Panc1 (cell line): ENCODE data around the gene PHKG2.

ENCODE experiments used
- POLR2AphosphoS5 ChIP-seq: IDR thresholded peaks from 2 replicates; pipeline ENCODE4 v1.6.1; 2012; ENCODE audit warnings: mild to moderate bottlenecking, low read depth, low read length, moderate library complexity
- TCF7L2 ChIP-seq: IDR thresholded peaks from 2 replicates; pipeline ENCODE4 v1.6.1; 2011; ENCODE audit warnings: mild to moderate bottlenecking, low read depth, low read length, inconsistent platforms
- TF ChIP-seq, protein P1 (sequence below): fragments of 450-650 bp; IDR thresholded peaks from 2 replicates; pipeline ENCODE4 v1.5.1; 2017; ENCODE audit warnings: mild to moderate bottlenecking
- TF ChIP-seq, protein P2 (sequence below), 2 experiments: IDR thresholded peaks; 2 replicates each; pipeline ENCODE4 v1.6.1; 2011 to 2012; ENCODE audit warnings: low read depth in 2 of 2, control low read depth in 1 of 2, low read length in 1 of 2, mild to moderate bottlenecking in 1 of 2, moderate library complexity in 1 of 2; ENCODE audit not compliant: insufficient read depth in 1 of 2

DNA sequence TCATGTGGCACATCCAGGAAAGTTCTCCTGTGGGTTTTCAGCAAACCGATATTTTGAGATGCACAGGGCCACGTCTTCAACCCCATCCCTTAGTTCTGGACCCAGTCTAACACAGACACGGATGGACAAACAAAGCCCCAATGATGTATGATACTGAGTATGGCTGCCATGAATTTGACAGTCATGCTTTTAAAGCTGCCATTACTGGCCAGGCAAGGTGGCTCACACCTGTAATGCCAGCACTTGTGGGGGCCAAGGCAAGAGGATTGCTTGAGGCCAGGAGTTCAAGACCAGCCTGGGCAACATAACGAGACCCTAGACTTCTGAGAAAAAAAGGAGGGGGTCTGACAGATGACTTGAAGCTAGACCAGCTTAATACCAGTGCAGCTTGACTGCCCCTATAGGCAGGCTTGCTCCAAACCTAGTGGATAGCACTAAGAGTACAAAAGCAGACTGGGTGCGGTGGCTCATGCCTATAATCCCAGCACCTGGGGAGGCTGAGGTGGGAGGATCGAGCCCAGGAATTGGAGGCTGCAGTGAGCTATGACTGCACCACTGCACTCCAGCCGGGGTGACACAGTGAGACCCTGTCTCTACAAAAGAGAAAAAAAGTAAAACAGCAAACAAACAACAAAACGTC lies 49.6 kb downstream of the PHKG2 start:
- TF ChIP-seq, protein P1, sequence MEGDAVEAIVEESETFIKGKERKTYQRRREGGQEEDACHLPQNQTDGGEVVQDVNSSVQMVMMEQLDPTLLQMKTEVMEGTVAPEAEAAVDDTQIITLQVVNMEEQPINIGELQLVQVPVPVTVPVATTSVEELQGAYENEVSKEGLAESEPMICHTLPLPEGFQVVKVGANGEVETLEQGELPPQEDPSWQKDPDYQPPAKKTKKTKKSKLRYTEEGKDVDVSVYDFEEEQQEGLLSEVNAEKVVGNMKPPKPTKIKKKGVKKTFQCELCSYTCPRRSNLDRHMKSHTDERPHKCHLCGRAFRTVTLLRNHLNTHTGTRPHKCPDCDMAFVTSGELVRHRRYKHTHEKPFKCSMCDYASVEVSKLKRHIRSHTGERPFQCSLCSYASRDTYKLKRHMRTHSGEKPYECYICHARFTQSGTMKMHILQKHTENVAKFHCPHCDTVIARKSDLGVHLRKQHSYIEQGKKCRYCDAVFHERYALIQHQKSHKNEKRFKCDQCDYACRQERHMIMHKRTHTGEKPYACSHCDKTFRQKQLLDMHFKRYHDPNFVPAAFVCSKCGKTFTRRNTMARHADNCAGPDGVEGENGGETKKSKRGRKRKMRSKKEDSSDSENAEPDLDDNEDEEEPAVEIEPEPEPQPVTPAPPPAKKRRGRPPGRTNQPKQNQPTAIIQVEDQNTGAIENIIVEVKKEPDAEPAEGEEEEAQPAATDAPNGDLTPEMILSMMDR, result no peak
- TF ChIP-seq POLR2AphosphoS5 (no peak), TCF7L2 (no peak)
- TF ChIP-seq, protein P2, sequence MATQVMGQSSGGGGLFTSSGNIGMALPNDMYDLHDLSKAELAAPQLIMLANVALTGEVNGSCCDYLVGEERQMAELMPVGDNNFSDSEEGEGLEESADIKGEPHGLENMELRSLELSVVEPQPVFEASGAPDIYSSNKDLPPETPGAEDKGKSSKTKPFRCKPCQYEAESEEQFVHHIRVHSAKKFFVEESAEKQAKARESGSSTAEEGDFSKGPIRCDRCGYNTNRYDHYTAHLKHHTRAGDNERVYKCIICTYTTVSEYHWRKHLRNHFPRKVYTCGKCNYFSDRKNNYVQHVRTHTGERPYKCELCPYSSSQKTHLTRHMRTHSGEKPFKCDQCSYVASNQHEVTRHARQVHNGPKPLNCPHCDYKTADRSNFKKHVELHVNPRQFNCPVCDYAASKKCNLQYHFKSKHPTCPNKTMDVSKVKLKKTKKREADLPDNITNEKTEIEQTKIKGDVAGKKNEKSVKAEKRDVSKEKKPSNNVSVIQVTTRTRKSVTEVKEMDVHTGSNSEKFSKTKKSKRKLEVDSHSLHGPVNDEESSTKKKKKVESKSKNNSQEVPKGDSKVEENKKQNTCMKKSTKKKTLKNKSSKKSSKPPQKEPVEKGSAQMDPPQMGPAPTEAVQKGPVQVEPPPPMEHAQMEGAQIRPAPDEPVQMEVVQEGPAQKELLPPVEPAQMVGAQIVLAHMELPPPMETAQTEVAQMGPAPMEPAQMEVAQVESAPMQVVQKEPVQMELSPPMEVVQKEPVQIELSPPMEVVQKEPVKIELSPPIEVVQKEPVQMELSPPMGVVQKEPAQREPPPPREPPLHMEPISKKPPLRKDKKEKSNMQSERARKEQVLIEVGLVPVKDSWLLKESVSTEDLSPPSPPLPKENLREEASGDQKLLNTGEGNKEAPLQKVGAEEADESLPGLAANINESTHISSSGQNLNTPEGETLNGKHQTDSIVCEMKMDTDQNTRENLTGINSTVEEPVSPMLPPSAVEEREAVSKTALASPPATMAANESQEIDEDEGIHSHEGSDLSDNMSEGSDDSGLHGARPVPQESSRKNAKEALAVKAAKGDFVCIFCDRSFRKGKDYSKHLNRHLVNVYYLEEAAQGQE (IDR thresholded peaks at IDR 0.05; ENCODE audit: insufficient read depth in 1 of 2, low read depth in 2 of 2, low read length in 1 of 2), result no peak
